HepG2 (cell line): ENCODE results near the gene RPUSD4. TPM values are rescaled to one million over a fixed set of nuclear protein-coding genes. Genes with fewer than 3 reads are reported as not detected.
A peak's percentile ranks its signal among the peaks of the same experiment; 100 is the strongest.

Experiments
- BRD4 ChIP-seq: sonication (generic); formaldehyde crosslinking; IDR thresholded peaks from 2 replicates; pipeline ENCODE4 v1.4.0; 2020; ENCODE audit warnings: missing genetic modification reagents
- E2F5 ChIP-seq: sonication (generic); formaldehyde crosslinking; conservative IDR thresholded peaks from 2 replicates; pipeline ENCODE4 v1.4.0; 2020; ENCODE audit warnings: missing genetic modification reagents
- MYC ChIP-seq: sonication (generic); formaldehyde crosslinking; IDR thresholded peaks from 2 replicates; pipeline ENCODE4 v1.9.0; 2021; ENCODE audit warnings: missing genetic modification reagents, borderline replicate concordance
- NFRKB ChIP-seq: fragments of 450-650 bp; IDR thresholded peaks from 2 replicates; pipeline ENCODE4 v1.6.1; 2017
- PATZ1 ChIP-seq: sonication (generic); formaldehyde crosslinking; IDR thresholded peaks from 2 replicates; pipeline ENCODE4 v1.4.0; 2020; ENCODE audit warnings: missing genetic modification reagents
- PLRG1 ChIP-seq: fragments of 450-650 bp; conservative IDR thresholded peaks from 2 replicates; pipeline ENCODE4 v1.6.1; 2016
- ZBTB26 ChIP-seq: IDR thresholded peaks from 2 replicates; pipeline ENCODE4 v1.6.1; 2016; ENCODE audit warnings: missing compliant biosample characterization, missing genetic modification reagents, borderline replicate concordance
- ZBTB39 ChIP-seq: sonication (generic); formaldehyde crosslinking; IDR thresholded peaks from 2 replicates; pipeline ENCODE4 v1.5.0; 2020; ENCODE audit warnings: missing genetic modification reagents
- ZNF383 ChIP-seq: sonication (generic); formaldehyde crosslinking; IDR thresholded peaks from 2 replicates; pipeline ENCODE4 v1.4.0; 2020; ENCODE audit warnings: missing genetic modification reagents, mild to moderate bottlenecking, borderline replicate concordance
- ZNF788 ChIP-seq: sonication (generic); formaldehyde crosslinking; IDR thresholded peaks from 2 replicates; pipeline ENCODE4 v1.5.0; 2020; ENCODE audit warnings: mild to moderate bottlenecking, missing genetic modification reagents, borderline replicate concordance
- polyA plus RNA-seq, 8 experiments: library from polyadenylated mRNA; depleted of rRNA in 3 of 8; stranded (reverse) in 7 of 8; unstranded in 1 of 8; fragments of >200 nt; fragmentation: Illumina TruSeq in 4 of 8; extraction: Trizol in 4 of 8; gene quantifications; 2 replicates each; pipeline versions ENCODE4 v1.2.1 to v1.2.3, GENCODE V29; 2011 to 2016; ENCODE audit warnings: low read depth in 4 of 8, missing spikeins in 1 of 8, mixed read lengths in 1 of 8; ENCODE audit not compliant: insufficient read depth in 1 of 8
- total RNA-seq, 5 experiments: library from RNA; depleted of rRNA; stranded (reverse); fragments of >200 nt; fragmentation: Illumina TruSeq; extraction: Trizol; gene quantifications; 2 replicates each; pipeline ENCODE4 v1.2.3, GENCODE V29; 2016; ENCODE audit warnings: low read depth in 1 of 5
- TF ChIP-seq, protein P1 (sequence below): sonication (generic); formaldehyde crosslinking; IDR thresholded peaks from 2 replicates; pipeline ENCODE4 v1.4.0; 2020; ENCODE audit warnings: mild to moderate bottlenecking, missing genetic modification reagents, borderline replicate concordance
- TF ChIP-seq, protein P2 (sequence below): sonication (generic); formaldehyde crosslinking; IDR thresholded peaks from 2 replicates; pipeline ENCODE4 v1.5.0; 2020; ENCODE audit warnings: missing genetic modification reagents

The RPUSD4 gene
- total and polyA plus RNA-seq, 2 of the 13 experiments (the other 11 are each of a cell fraction or from before 2014, with no cell fraction given): 45.0 to 52.9 TPM

- TF ChIP-seq, protein P1, sequence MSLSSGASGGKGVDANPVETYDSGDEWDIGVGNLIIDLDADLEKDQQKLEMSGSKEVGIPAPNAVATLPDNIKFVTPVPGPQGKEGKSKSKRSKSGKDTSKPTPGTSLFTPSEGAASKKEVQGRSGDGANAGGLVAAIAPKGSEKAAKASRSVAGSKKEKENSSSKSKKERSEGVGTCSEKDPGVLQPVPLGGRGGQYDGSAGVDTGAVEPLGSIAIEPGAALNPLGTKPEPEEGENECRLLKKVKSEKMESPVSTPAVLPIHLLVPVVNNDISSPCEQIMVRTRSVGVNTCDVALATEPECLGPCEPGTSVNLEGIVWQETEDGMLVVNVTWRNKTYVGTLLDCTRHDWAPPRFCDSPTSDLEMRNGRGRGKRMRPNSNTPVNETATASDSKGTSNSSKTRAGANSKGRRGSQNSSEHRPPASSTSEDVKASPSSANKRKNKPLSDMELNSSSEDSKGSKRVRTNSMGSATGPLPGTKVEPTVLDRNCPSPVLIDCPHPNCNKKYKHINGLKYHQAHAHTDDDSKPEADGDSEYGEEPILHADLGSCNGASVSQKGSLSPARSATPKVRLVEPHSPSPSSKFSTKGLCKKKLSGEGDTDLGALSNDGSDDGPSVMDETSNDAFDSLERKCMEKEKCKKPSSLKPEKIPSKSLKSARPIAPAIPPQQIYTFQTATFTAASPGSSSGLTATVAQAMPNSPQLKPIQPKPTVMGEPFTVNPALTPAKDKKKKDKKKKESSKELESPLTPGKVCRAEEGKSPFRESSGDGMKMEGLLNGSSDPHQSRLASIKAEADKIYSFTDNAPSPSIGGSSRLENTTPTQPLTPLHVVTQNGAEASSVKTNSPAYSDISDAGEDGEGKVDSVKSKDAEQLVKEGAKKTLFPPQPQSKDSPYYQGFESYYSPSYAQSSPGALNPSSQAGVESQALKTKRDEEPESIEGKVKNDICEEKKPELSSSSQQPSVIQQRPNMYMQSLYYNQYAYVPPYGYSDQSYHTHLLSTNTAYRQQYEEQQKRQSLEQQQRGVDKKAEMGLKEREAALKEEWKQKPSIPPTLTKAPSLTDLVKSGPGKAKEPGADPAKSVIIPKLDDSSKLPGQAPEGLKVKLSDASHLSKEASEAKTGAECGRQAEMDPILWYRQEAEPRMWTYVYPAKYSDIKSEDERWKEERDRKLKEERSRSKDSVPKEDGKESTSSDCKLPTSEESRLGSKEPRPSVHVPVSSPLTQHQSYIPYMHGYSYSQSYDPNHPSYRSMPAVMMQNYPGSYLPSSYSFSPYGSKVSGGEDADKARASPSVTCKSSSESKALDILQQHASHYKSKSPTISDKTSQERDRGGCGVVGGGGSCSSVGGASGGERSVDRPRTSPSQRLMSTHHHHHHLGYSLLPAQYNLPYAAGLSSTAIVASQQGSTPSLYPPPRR (CRISPR knock-in tag): peak; percentile 24; the same call in 1 of the 2 replicates
- TF ChIP-seq PLRG1 (no peak), BRD4 (0 out of 2 replicates have a peak, but pooled peaks have one; percentile 53), NFRKB (no peak), ZBTB26 (CRISPR knock-in tag) (no peak), ZBTB39 (CRISPR knock-in tag) (no peak), ZNF383 (CRISPR knock-in tag) (no peak), ZNF788 (no peak), MYC (0 out of 2 replicates have a peak, but pooled peaks have one; percentile 23), PATZ1 (CRISPR knock-in tag) (peak; percentile 65), E2F5 (CRISPR knock-in tag) (no peak)
- TF ChIP-seq, protein P2, sequence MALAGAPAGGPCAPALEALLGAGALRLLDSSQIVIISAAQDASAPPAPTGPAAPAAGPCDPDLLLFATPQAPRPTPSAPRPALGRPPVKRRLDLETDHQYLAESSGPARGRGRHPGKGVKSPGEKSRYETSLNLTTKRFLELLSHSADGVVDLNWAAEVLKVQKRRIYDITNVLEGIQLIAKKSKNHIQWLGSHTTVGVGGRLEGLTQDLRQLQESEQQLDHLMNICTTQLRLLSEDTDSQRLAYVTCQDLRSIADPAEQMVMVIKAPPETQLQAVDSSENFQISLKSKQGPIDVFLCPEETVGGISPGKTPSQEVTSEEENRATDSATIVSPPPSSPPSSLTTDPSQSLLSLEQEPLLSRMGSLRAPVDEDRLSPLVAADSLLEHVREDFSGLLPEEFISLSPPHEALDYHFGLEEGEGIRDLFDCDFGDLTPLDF: no peak
These were observed 26.0 kb downstream of the RPUSD4 start (continued) for GRCh38 chr11:126185259-126186024.
